Measurements from ENCODE around the gene COPA.

- TF ChIP-seq, protein P1, sequence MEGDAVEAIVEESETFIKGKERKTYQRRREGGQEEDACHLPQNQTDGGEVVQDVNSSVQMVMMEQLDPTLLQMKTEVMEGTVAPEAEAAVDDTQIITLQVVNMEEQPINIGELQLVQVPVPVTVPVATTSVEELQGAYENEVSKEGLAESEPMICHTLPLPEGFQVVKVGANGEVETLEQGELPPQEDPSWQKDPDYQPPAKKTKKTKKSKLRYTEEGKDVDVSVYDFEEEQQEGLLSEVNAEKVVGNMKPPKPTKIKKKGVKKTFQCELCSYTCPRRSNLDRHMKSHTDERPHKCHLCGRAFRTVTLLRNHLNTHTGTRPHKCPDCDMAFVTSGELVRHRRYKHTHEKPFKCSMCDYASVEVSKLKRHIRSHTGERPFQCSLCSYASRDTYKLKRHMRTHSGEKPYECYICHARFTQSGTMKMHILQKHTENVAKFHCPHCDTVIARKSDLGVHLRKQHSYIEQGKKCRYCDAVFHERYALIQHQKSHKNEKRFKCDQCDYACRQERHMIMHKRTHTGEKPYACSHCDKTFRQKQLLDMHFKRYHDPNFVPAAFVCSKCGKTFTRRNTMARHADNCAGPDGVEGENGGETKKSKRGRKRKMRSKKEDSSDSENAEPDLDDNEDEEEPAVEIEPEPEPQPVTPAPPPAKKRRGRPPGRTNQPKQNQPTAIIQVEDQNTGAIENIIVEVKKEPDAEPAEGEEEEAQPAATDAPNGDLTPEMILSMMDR (IDR thresholded peaks at IDR 0.05): no peak
- no peak for TF ChIP-seq POLR2A (IDR thresholded peaks at IDR 0.05)
Measured at GRCh38 chr1:160344241-160344640, 1.2 kb upstream of the COPA start.
